C4-2B (cell line): ENCODE results near the gene MCF2L.

ENCODE experiments used
- ZFX ChIP-seq: fragments of 450-650 bp; IDR thresholded peaks from 2 replicates; pipeline ENCODE4 v1.6.1; 2017
- TF ChIP-seq, protein P1 (sequence below): fragments of 450-650 bp; conservative IDR thresholded peaks from 2 replicates; pipeline ENCODE4 v1.5.1; 2017; ENCODE audit warnings: mild to moderate bottlenecking

DNA sequence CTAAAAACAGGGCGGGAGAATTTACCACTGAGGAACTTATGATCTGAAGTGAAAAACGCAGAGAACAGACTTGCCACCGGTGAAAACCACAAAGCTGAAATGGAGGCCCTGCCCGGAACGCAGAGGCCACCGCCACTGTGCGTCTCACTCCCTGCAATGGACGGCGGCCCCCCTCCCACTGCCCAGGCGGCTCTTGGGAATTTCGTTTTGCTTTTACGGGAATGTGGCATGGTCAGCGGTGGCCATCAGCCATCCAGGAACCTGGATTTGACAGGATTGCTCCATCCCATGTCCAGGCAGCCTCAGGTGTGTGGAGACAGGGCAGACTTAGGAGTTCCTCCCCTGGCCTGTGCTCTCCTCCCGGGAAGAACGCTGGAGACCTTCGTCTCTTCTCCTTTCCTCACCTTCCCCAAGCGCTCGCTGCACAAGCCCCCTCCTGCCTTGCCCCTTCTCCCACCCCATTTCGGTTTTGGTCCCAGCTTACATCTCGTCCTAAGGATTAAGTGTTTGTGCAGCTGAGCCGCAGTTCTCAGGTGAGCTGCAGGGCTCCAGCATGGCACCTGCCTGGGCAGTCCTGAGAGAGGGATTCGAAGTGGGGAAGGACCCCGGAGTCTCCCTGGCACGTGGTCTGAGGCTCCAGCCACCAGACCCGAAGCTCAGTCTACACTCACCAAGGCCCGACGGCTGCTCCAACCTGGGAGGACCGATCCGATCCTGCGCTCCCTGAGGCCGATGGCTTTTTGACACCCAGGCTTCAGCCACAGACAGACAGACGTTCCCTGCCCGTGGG is 49.9 kb downstream of the MCF2L start:
- TF ChIP-seq, protein P1, sequence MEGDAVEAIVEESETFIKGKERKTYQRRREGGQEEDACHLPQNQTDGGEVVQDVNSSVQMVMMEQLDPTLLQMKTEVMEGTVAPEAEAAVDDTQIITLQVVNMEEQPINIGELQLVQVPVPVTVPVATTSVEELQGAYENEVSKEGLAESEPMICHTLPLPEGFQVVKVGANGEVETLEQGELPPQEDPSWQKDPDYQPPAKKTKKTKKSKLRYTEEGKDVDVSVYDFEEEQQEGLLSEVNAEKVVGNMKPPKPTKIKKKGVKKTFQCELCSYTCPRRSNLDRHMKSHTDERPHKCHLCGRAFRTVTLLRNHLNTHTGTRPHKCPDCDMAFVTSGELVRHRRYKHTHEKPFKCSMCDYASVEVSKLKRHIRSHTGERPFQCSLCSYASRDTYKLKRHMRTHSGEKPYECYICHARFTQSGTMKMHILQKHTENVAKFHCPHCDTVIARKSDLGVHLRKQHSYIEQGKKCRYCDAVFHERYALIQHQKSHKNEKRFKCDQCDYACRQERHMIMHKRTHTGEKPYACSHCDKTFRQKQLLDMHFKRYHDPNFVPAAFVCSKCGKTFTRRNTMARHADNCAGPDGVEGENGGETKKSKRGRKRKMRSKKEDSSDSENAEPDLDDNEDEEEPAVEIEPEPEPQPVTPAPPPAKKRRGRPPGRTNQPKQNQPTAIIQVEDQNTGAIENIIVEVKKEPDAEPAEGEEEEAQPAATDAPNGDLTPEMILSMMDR = no peak
- no peak for TF ChIP-seq ZFX
